ENCODE results near the gene ZSWIM3.

Gene ZSWIM3

GRCh38 chr20:45910670-45911485 is 53.5 kb downstream of the ZSWIM3 start:
- peak; percentile 95 for FAIRE-seq

- FAIRE-seq = no peak
These were observed 54.3 kb downstream of the ZSWIM3 start, which contains the start of gene PLTP for GRCh38 chr20:45911486-45912343. Gene PLTP, minus strand, starts transcription at chr20:45912155. Its CDS starts 703 bp downstream, at chr20:45911452.

GRCh38 chr20:45912344-45912682 is 54.9 kb downstream of the ZSWIM3 start:
- FAIRE-seq = no peak

- no peak for FAIRE-seq
These were observed 55.7 kb downstream of the ZSWIM3 start for GRCh38 chr20:45913116-45913515.

DNA sequence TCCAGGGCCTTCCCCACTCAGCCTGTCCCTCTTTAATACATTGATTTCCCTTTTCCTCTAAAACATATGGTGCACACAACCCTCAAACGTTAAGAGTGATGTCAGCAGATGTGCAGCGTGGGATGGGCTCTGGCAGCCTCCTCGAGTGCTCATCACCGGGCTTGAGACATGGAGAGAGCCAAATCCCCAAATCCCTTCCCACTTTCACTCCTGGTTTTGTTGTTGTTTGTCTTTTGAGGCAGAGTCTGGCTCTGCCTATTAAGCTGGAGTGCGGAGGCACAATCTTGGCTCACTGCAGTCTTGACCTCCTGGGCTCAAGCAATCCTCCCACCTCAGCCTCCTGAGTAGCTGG is 60.4 kb downstream of the ZSWIM3 start:
- no peak for FAIRE-seq

DNA sequence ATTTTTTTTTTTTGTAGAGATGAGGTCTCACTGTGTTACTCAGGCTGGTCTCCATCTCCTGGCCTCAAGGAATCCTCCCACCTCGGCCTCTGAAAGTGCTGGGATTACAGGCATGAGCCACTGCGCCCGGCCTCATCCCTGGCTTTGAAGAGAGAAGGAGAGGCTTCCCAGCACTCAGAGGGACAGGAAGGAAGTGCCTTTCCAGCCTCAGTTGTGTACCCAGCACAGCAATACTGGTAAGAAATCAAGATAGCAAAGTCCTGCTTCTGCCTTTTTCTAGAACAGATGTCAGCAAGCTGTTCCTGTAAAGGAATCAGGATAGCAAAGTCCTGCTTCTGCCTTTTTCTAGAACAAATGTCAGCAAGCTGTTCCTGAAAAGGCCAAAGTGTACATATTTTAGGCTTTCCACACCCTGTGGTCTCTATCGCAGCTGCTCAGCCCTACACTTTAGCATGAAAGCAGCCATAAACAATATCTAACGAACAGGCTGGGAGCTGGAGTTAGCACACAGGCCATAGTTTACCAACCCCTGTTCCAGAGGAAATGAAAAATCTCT is 60.8 kb downstream of the ZSWIM3 start:
- no peak for FAIRE-seq

GRCh38 chr20:45918779-45919537 is 61.5 kb downstream of the ZSWIM3 start:
- no peak for FAIRE-seq

DNA sequence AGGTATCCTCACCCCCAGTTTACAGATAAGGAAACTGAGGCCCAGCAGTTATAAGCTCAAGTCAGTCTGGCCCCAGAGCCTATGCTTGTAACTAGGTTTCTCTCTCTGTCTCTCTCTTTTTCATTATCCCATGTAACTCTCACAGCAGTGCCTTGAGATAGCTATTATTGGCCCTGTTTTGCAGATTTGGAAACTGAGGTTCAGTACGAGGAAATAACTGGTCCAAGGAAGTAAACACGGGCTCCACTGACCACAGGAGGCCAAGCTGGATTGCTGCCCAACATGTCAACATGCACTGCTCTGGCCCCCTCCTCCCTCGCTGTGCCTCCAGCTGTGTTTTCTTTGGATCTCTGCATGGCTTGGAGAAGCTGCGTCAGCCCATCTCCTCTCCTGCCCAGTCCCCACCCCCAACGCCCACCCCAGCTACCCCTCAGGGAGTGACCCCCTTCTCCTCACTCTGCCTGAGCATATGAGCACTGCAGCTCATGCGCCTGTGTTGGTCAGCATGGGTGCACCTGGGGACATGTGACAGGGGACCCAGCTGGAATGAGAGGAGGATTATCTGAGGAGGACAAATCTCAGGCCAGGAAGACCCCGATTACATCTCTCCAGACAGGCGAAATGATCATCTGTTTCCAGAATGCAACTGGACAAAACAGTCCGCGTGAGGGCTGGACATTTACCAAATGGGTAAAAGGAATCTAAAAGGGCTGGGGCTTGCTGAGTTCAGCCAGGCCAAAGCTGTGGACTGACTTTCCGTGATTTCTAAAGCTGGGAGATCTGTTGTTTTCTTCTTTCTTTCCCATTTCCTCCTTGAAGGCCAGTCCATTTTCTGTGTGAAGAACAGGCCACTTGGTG is 62.4 kb downstream of the ZSWIM3 start:
- no peak for FAIRE-seq

DNA sequence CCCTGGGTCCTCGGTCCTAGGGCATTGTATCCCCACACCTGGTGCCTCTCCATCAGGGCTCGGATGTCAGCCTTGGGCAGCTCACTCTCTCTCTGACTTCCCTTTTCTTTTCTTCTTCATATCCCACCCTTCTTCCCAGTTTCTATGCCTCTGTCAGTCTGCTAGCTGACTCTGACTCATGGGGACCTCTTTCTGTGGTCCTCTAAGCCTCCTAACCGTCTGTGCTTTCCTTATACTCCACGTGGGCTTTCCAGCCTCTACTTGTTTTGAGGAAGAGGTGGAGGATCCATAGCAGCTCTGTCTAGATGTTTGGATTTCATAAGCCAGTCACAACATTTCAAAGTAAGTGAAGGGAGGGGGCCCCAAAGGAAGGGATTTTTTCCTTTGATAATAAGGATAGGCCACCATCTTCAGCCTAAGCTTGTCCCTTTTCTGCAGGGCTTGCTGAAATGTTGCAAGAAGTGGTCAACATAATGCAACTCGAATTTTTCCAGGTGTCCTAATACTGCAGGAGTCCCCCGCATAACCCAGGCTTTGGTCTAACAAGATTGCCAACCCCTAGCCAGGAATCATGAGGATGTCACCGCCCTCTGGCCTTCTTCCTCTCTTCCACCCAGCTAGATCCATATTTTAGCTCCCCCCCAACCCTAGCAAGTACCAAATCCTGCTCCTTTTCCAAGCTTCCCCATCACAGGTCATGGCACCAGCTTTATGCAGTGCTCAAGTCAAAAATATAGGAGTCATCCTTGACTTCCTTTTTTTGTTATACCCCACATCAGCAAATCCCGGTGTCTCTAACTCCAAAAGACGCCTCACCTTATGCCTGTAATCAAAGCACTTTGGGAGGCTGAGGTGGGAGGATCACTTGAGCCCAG is 63.3 kb downstream of the ZSWIM3 start:
- FAIRE-seq = no peak

- FAIRE-seq = no peak
These were observed 64.1 kb downstream of the ZSWIM3 start for GRCh38 chr20:45921337-45922189.

DNA sequence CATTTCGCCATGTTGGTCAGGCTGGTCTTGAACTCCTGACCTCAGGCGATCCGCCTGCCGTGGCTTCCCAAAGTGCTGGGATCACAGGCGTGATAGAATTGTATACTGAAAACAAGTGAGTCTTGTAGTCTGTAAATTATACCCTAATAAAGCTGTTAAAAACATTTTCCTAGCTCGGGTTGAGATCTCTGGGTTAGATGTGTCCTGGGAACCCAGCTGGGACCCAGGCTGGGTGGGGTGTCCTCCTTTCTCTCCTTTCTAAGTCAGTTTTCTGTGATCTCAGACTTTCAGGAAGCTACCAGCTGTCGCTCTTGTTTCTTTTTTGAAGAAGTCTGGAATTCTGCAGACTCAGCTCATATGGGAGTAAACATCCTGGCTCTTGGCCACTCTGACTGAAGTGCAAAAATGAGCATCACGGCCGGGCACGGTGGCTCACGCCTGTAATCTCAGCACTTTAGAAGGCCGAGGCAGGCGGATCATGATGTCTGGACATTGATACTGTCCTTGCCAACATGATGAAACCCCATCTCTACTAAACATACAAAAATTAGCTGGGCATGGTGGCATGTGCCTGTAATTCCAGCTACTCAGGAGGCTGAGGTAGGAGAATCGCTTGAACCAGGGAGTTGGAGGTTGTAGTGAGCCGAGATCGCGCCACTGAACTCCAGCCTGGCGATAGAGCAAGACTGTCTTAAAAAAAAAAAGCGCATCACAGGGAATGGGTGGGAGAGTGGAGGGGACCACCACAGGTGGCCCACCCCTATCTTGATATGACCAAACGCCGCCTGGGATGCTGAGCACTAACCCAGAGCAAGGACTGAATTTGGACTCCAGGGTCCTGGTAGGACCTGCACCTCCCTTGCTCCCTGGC is 67.2 kb downstream of the ZSWIM3 start:
- no peak for FAIRE-seq

- FAIRE-seq = no peak
These were observed 68.5 kb downstream of the ZSWIM3 start for GRCh38 chr20:45925821-45926506.

DNA sequence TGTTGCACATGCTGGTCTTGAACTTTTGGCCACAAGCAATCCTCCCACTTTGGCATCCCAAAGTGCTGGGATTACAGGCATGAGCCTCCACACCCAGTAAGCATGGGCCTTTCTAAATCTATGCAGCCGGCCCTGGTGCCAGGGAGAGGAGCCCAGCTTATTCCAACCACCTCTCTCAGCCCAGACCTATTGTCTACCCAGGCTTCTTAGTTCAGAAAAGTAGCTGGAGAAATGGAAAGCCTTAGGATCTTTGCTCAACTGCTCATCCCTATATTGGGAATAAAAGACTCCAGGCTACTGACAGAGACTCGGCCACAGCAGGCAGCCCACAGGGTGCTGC is 69.3 kb downstream of the ZSWIM3 start:
- no peak for FAIRE-seq

GRCh38 chr20:45927071-45927878 is 69.9 kb downstream of the ZSWIM3 start:
- no peak for FAIRE-seq
